ENCODE measurements around the gene CFTR. TPM values are rescaled to one million over a fixed set of nuclear protein-coding genes. Genes with fewer than 3 reads are reported as not detected.

The CFTR gene
- total RNA-seq, 4 donors from 2014 or later, result not detected

- no peak overlapping the region for H3K4me3 ChIP-seq (replicated peaks in 1 of 3)
- H3K9me3 ChIP-seq, result no peaks in the 10 kb centered on the region
- 68 to 72% methylated on average over 11 of the region's 11 CpGs for WGBS, 2 donors
- H3K27ac ChIP-seq, result no peak overlapping the region
- intact Hi-C loops (cut with DNase I), result no loop called here
- no peaks in the 10 kb centered on the region for H3K36me3 ChIP-seq
- TF ChIP-seq POLR2A (IDR thresholded peaks at IDR 0.05) (no peak), CTCF (IDR thresholded peaks at IDR 0.05) (no peak)
- no peaks in the 10 kb centered on the region for H3K27me3 ChIP-seq
- H3K4me1 ChIP-seq, result no peaks in the 10 kb centered on the region
- no peak for DNase-seq
These were observed 112.3 kb downstream of the CFTR start for GRCh38 chr7:117592011-117592635.

GRCh38 chr7:117596134-117596533 is 116.3 kb downstream of the CFTR start:
- Histone ChIP-seq H3K4me1 (no peaks in the 10 kb centered on the region), H3K27me3 (no peaks in the 10 kb centered on the region), H3K4me3 (replicated peaks in 1 of 3) (no peak overlapping the region), H3K9me3 (no peaks in the 10 kb centered on the region), H3K27ac (no peak overlapping the region), H3K36me3 (no peaks in the 10 kb centered on the region)
- DNase-seq, result no peak
- whole genome bisulfite sequencing, 2 donors, result 97% methylated on average over 7 of the region's 21 CpGs; no CpG with 5 or more reads in 1 of the 2 donors
- TF ChIP-seq POLR2A (IDR thresholded peaks at IDR 0.05), result no peak
- TF ChIP-seq CTCF (IDR thresholded peaks at IDR 0.05), result no peak
- intact Hi-C loops (cut with DNase I), result no loop called here

GRCh38 chr7:117597755-117598154 is 117.9 kb downstream of the CFTR start:
- H3K4me1 ChIP-seq, result no peaks in the 10 kb centered on the region
- no peak for DNase-seq
- H3K27me3 ChIP-seq, result no peaks in the 10 kb centered on the region
- no peaks in the 10 kb centered on the region for H3K36me3 ChIP-seq
- no peaks in the 10 kb centered on the region for H3K9me3 ChIP-seq
- no peak overlapping the region for H3K4me3 ChIP-seq (replicated peaks in 1 of 3)
- TF ChIP-seq CTCF (IDR thresholded peaks at IDR 0.05) (no peak), POLR2A (IDR thresholded peaks at IDR 0.05) (no peak)
- WGBS, 2 donors, result 75 to 88% methylated on average over 2 of the region's 2 CpGs
- no peak overlapping the region for H3K27ac ChIP-seq
- intact Hi-C loops (cut with DNase I), result no loop called here

GRCh38 chr7:117600911-117601310 is 121.1 kb downstream of the CFTR start:
- no peaks in the 10 kb centered on the region for H3K36me3 ChIP-seq
- no peaks in the 10 kb centered on the region for H3K9me3 ChIP-seq
- no peak for DNase-seq
- H3K4me3 ChIP-seq (replicated peaks in 1 of 3), result no peak overlapping the region
- WGBS, 2 donors, result 70 to 74% methylated on average over 2 of the region's 2 CpGs
- no peak overlapping the region for H3K27ac ChIP-seq
- no peaks in the 10 kb centered on the region for H3K4me1 ChIP-seq
- intact Hi-C loops (cut with DNase I), result no loop called here
- no peak for TF ChIP-seq CTCF (IDR thresholded peaks at IDR 0.05)
- no peak for TF ChIP-seq POLR2A (IDR thresholded peaks at IDR 0.05)
- H3K27me3 ChIP-seq, result no peaks in the 10 kb centered on the region

- H3K4me1 ChIP-seq, result no peaks in the 10 kb centered on the region
- no peaks in the 10 kb centered on the region for H3K9me3 ChIP-seq
- H3K27me3 ChIP-seq, result no peaks in the 10 kb centered on the region
- H3K36me3 ChIP-seq, result no peaks in the 10 kb centered on the region
- WGBS, 2 donors, result 79 to 81% methylated on average over 4 of the region's 4 CpGs
- no peak for DNase-seq
- intact Hi-C loops (cut with DNase I), result no loop called here
- H3K27ac ChIP-seq, result no peak overlapping the region
- H3K4me3 ChIP-seq (replicated peaks in 1 of 3), result no peak overlapping the region
- TF ChIP-seq POLR2A (IDR thresholded peaks at IDR 0.05) (no peak), CTCF (IDR thresholded peaks at IDR 0.05) (no peak)
These were observed 123.8 kb downstream of the CFTR start for GRCh38 chr7:117603627-117604026.

All from thyroid gland (tissue), 4 donors.